H1 (cell line): ENCODE results near the gene SLC4A1AP. TPM values are rescaled to one million over a fixed set of nuclear protein-coding genes. Genes with fewer than 3 reads are reported as not detected.

ENCODE experiments used
- CBX8 ChIP-seq: fragments of 300-800, 300-1000 bp; sonication (generic); IDR thresholded peaks from 2 replicates; pipeline ENCODE4 v1.7.1; 2016; ENCODE audit warnings: low read depth, low read length, borderline replicate concordance
- CTBP2 ChIP-seq: IDR thresholded peaks from 2 replicates; pipeline ENCODE4 v1.7.0; 2011; ENCODE audit warnings: borderline replicate concordance, mild to moderate bottlenecking, moderate library complexity, mixed read lengths, low read length; ENCODE audit not compliant: insufficient read depth, insufficient read length
- EZH2 ChIP-seq: fragments of 200-600 bp; sonication (generic); IDR thresholded peaks from 2 replicates; pipeline ENCODE4 v1.7.1; 2012; ENCODE audit warnings: low read depth, mild to moderate bottlenecking, moderate library complexity, low read length, inconsistent platforms; ENCODE audit not compliant: severe bottlenecking
- GABPA ChIP-seq: IDR thresholded peaks from 2 replicates; pipeline ENCODE4 v1.6.1; 2011; ENCODE audit warnings: mild to moderate bottlenecking, low read length, moderate library complexity, borderline replicate concordance; ENCODE audit not compliant: insufficient read depth
- SIN3A ChIP-seq, 2 experiments: IDR thresholded peaks in 1 of 2; conservative IDR thresholded peaks in 1 of 2; 2 replicates each; pipeline ENCODE4 v1.6.1; 2011 to 2012; ENCODE audit warnings: low read length in 2 of 2, improper control_type of control experiment in 1 of 2, low read depth in 1 of 2, mild to moderate bottlenecking in 1 of 2
- polyA plus RNA-seq, 7 experiments: library from polyadenylated mRNA; depleted of rRNA in 3 of 7; stranded (reverse) in 5 of 7; unstranded in 2 of 7; fragments of >200 nt in 5 of 7; fragments of 200-250 nt in 2 of 7; gene quantifications; 1 replicate in 5 of 7; 2 replicates in 1 of 7; 4 replicates in 1 of 7; pipeline versions ENCODE4 v1.2.1 to v1.2.3, GENCODE V29; 2011 to 2013; ENCODE audit warnings: missing spikeins in 2 of 7, mixed read lengths in 2 of 7
- total RNA-seq: library from RNA; stranded (reverse); fragmentation: NEBNext Ultra II Directional; extraction: Animal tissue kit (Norgen Biotek cat#: 25700); gene quantifications from 2 replicates; pipeline ENCODE4 v1.2.1, GENCODE V29; 2021
- TF ChIP-seq, protein P1 (sequence below): fragments of 300-600 bp; sonication (generic); IDR thresholded peaks from 2 replicates; pipeline ENCODE4 v1.7.1; 2012; ENCODE audit warnings: low read length, moderate library complexity, mild to moderate bottlenecking, inconsistent platforms; ENCODE audit not compliant: insufficient replicate concordance
- TF ChIP-seq, protein P2 (sequence below): IDR thresholded peaks from 2 replicates; pipeline ENCODE4 v1.6.1; 2012; ENCODE audit warnings: inconsistent platforms

The SLC4A1AP gene
- total and polyA plus RNA-seq, 2 of the 8 experiments (the other 6 are each of a cell fraction or from before 2014, with no cell fraction given): 8.1 to 18.4 TPM

GRCh38 chr2:27628767-27629709 is 34.7 kb upstream of the SLC4A1AP start, which contains the start of the genes CCDC121 and GPN1 (continued):
- TF ChIP-seq, protein P1, sequence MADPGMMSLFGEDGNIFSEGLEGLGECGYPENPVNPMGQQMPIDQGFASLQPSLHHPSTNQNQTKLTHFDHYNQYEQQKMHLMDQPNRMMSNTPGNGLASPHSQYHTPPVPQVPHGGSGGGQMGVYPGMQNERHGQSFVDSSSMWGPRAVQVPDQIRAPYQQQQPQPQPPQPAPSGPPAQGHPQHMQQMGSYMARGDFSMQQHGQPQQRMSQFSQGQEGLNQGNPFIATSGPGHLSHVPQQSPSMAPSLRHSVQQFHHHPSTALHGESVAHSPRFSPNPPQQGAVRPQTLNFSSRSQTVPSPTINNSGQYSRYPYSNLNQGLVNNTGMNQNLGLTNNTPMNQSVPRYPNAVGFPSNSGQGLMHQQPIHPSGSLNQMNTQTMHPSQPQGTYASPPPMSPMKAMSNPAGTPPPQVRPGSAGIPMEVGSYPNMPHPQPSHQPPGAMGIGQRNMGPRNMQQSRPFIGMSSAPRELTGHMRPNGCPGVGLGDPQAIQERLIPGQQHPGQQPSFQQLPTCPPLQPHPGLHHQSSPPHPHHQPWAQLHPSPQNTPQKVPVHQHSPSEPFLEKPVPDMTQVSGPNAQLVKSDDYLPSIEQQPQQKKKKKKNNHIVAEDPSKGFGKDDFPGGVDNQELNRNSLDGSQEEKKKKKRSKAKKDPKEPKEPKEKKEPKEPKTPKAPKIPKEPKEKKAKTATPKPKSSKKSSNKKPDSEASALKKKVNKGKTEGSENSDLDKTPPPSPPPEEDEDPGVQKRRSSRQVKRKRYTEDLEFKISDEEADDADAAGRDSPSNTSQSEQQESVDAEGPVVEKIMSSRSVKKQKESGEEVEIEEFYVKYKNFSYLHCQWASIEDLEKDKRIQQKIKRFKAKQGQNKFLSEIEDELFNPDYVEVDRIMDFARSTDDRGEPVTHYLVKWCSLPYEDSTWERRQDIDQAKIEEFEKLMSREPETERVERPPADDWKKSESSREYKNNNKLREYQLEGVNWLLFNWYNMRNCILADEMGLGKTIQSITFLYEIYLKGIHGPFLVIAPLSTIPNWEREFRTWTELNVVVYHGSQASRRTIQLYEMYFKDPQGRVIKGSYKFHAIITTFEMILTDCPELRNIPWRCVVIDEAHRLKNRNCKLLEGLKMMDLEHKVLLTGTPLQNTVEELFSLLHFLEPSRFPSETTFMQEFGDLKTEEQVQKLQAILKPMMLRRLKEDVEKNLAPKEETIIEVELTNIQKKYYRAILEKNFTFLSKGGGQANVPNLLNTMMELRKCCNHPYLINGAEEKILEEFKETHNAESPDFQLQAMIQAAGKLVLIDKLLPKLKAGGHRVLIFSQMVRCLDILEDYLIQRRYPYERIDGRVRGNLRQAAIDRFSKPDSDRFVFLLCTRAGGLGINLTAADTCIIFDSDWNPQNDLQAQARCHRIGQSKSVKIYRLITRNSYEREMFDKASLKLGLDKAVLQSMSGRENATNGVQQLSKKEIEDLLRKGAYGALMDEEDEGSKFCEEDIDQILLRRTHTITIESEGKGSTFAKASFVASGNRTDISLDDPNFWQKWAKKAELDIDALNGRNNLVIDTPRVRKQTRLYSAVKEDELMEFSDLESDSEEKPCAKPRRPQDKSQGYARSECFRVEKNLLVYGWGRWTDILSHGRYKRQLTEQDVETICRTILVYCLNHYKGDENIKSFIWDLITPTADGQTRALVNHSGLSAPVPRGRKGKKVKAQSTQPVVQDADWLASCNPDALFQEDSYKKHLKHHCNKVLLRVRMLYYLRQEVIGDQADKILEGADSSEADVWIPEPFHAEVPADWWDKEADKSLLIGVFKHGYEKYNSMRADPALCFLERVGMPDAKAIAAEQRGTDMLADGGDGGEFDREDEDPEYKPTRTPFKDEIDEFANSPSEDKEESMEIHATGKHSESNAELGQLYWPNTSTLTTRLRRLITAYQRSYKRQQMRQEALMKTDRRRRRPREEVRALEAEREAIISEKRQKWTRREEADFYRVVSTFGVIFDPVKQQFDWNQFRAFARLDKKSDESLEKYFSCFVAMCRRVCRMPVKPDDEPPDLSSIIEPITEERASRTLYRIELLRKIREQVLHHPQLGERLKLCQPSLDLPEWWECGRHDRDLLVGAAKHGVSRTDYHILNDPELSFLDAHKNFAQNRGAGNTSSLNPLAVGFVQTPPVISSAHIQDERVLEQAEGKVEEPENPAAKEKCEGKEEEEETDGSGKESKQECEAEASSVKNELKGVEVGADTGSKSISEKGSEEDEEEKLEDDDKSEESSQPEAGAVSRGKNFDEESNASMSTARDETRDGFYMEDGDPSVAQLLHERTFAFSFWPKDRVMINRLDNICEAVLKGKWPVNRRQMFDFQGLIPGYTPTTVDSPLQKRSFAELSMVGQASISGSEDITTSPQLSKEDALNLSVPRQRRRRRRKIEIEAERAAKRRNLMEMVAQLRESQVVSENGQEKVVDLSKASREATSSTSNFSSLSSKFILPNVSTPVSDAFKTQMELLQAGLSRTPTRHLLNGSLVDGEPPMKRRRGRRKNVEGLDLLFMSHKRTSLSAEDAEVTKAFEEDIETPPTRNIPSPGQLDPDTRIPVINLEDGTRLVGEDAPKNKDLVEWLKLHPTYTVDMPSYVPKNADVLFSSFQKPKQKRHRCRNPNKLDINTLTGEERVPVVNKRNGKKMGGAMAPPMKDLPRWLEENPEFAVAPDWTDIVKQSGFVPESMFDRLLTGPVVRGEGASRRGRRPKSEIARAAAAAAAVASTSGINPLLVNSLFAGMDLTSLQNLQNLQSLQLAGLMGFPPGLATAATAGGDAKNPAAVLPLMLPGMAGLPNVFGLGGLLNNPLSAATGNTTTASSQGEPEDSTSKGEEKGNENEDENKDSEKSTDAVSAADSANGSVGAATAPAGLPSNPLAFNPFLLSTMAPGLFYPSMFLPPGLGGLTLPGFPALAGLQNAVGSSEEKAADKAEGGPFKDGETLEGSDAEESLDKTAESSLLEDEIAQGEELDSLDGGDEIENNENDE: no peak
- peak; percentile 58; the same call in 1 of the 2 replicates for TF ChIP-seq GABPA
- TF ChIP-seq, protein P2, sequence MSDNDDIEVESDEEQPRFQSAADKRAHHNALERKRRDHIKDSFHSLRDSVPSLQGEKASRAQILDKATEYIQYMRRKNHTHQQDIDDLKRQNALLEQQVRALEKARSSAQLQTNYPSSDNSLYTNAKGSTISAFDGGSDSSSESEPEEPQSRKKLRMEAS: peak; percentile 72
- no peak for TF ChIP-seq CTBP2
- TF ChIP-seq SIN3A (conservative IDR thresholded peaks at IDR 0.05 in 1 of 2, IDR thresholded peaks at IDR 0.05 in 1 of 2; ENCODE audit: low read depth in 1 of 2, low read length in 2 of 2): peak; percentile 84 to 98; a peak in 3 of 4 replicates
- no peak for TF ChIP-seq CBX8
- TF ChIP-seq EZH2: no peak
